HL-60/S4 treated with retinoic acid at 250 ng/mL for 4 days and 3 days (cell line): Measurements from ENCODE around the gene TRAM2.

Source experiments
- in situ Hi-C: fragments of 300-500 bp; cut with MboI; formaldehyde crosslinking; loops from 2 replicates; pipeline ENCODE4 v1.7.0; 2022; ENCODE audit warnings: low sequenced_read_pairs

TRAM2 gene

GRCh38 chr6:52548353-52548713, 28.5 kb downstream of the TRAM2 start:
- in situ Hi-C loops, result no loop called here

- in situ Hi-C loops, result no loop called here
Measured at GRCh38 chr6:52547647-52548352, 29.1 kb downstream of the TRAM2 start.

- in situ Hi-C loops, result no loop called here
Measured at GRCh38 chr6:52546678-52547077, 30.2 kb downstream of the TRAM2 start.

- in situ Hi-C loops, result no loop called here
Measured at GRCh38 chr6:52546192-52546591, 30.7 kb downstream of the TRAM2 start.

- in situ Hi-C loops, result no loop called here
Measured at GRCh38 chr6:52545406-52546119, 31.3 kb downstream of the TRAM2 start.

- in situ Hi-C loops, result no loop called here
Measured at GRCh38 chr6:52544602-52545405, 32.1 kb downstream of the TRAM2 start.

- in situ Hi-C loops, result no loop called here
Measured at GRCh38 chr6:52543729-52544601, 32.9 kb downstream of the TRAM2 start.

- in situ Hi-C loops, result no loop called here
Measured at GRCh38 chr6:52543262-52543661, 33.6 kb downstream of the TRAM2 start.

- in situ Hi-C loops, result no loop called here
Measured at GRCh38 chr6:52541135-52541534, 35.7 kb downstream of the TRAM2 start.

GRCh38 chr6:52540286-52540902, 36.5 kb downstream of the TRAM2 start:
- in situ Hi-C loops, result no loop called here

- in situ Hi-C loops, result no loop called here
Measured at GRCh38 chr6:52539607-52540006, 37.3 kb downstream of the TRAM2 start.

- in situ Hi-C loops, result no loop called here
Measured at GRCh38 chr6:52538901-52539354, 37.9 kb downstream of the TRAM2 start.

GRCh38 chr6:52538252-52538900, 38.5 kb downstream of the TRAM2 start:
- in situ Hi-C loops, result no loop called here

- in situ Hi-C loops, result no loop called here
Measured at GRCh38 chr6:52537001-52537753, 39.7 kb downstream of the TRAM2 start.

- in situ Hi-C loops, result no loop called here
Measured at GRCh38 chr6:52536424-52536916, 40.4 kb downstream of the TRAM2 start.

- in situ Hi-C loops, result no loop called here
Measured at GRCh38 chr6:52535711-52536423, 41.0 kb downstream of the TRAM2 start.

GRCh38 chr6:52534966-52535390, 41.9 kb downstream of the TRAM2 start:
- in situ Hi-C loops, result no loop called here

GRCh38 chr6:52534363-52534762, 42.5 kb downstream of the TRAM2 start:
- in situ Hi-C loops, result no loop called here
